Suprapubic skin (tissue), 3 donors: Measurements from ENCODE around the gene CHSY1.

ENCODE experiments used
- CTCF ChIP-seq, 2 donors: fragments of 200-600 bp in 1 of 2; fragments of 450-650 bp in 1 of 2; sonication (generic) in 1 of 2; IDR thresholded peaks; one replicate each; pipeline ENCODE4 v1.5.1; 2016 to 2019; ENCODE audit warnings: antibody characterized with exemption in 2 of 2, mild to moderate bottlenecking in 1 of 2, moderate library complexity in 1 of 2
- POLR2A ChIP-seq, 2 donors: fragments of 450-650 bp; IDR thresholded peaks; one replicate each; pipeline ENCODE4 v1.6.1; 2017; ENCODE audit warnings: antibody characterized with exemption in 2 of 2, mild to moderate bottlenecking in 2 of 2, moderate library complexity in 2 of 2

GRCh38 chr15:101209285-101209845 is 42.5 kb downstream of the CHSY1 start:
- TF ChIP-seq POLR2A (IDR thresholded peaks at IDR 0.05) (no peak), CTCF (IDR thresholded peaks at IDR 0.05) (no peak)
